HepG2 (cell line): Measurements from ENCODE around the gene MED13L.

Experiments used
- CBX5 ChIP-seq: sonication (generic); formaldehyde crosslinking; IDR thresholded peaks from 2 replicates; pipeline ENCODE4 v1.4.0; 2020; ENCODE audit warnings: missing genetic modification reagents, borderline replicate concordance
- EP300 ChIP-seq, 3 experiments: sonication (generic) in 1 of 3; formaldehyde crosslinking in 1 of 3; IDR thresholded peaks; 2 replicates each; pipeline versions ENCODE4 v1.5.1 to v1.6.1; 2011 to 2020; ENCODE audit warnings: low read depth in 2 of 3, low read length in 2 of 3, borderline replicate concordance in 1 of 3, improper control_type of control experiment in 1 of 3, mild to moderate bottlenecking in 1 of 3, missing genetic modification reagents in 1 of 3, moderate library complexity in 1 of 3
- HOXA9 ChIP-seq: sonication (generic); formaldehyde crosslinking; IDR thresholded peaks from 2 replicates; pipeline ENCODE4 v1.8.1; 2022; ENCODE audit warnings: missing genetic modification reagents, mild to moderate bottlenecking, moderate library complexity, borderline replicate concordance
- SIN3A ChIP-seq: IDR thresholded peaks from 2 replicates; pipeline ENCODE4 v1.6.1; 2011; ENCODE audit warnings: low read depth, mild to moderate bottlenecking, control low read depth, low read length, borderline replicate concordance
- ZNF672 ChIP-seq: sonication (generic); formaldehyde crosslinking; IDR thresholded peaks from 2 replicates; pipeline ENCODE4 v1.8.1; 2022; ENCODE audit warnings: missing genetic modification reagents
- ZNF749 ChIP-seq: sonication (generic); formaldehyde crosslinking; IDR thresholded peaks from 2 replicates; pipeline ENCODE4 v1.8.0; 2022; ENCODE audit warnings: mild to moderate bottlenecking, missing genetic modification reagents, moderate library complexity, borderline replicate concordance
- TF ChIP-seq, protein P1 (sequence below): sonication (generic); formaldehyde crosslinking; IDR thresholded peaks from 2 replicates; pipeline ENCODE4 v1.5.0; 2020; ENCODE audit warnings: mild to moderate bottlenecking, missing genetic modification reagents, moderate library complexity

DNA sequence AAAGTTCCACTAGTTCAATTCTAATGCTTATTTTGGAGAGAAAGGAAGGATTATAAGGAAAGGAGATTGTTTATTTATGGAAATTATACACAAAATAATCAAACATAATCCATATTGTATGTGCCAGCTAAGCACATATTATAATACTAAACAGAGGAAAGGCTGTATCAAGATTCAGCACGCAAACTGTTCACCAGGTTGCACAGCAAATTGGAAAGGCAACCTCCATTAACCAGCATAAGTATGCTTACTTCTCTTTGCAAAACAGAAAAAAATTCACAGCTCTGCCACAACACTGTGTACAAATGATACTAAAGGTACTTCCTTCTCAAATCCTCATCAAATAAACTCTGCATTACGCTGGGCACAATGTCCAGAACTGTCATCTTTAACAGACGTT, 146.3 kb downstream of the MED13L start:
- TF ChIP-seq ZNF749 (CRISPR knock-in tag) (no peak), CBX5 (CRISPR knock-in tag) (no peak), HOXA9 (CRISPR knock-in tag) (no peak), EP300 (IDR thresholded peaks at IDR 0.05; ENCODE audit: low read depth in 2 of 2, low read length in 2 of 2) (no peak), EP300 (CRISPR knock-in tag; IDR thresholded peaks at IDR 0.05; ENCODE audit: borderline replicate concordance) (no peak), SIN3A (no peak), ZNF672 (CRISPR knock-in tag) (no peak)
- TF ChIP-seq, protein P1, sequence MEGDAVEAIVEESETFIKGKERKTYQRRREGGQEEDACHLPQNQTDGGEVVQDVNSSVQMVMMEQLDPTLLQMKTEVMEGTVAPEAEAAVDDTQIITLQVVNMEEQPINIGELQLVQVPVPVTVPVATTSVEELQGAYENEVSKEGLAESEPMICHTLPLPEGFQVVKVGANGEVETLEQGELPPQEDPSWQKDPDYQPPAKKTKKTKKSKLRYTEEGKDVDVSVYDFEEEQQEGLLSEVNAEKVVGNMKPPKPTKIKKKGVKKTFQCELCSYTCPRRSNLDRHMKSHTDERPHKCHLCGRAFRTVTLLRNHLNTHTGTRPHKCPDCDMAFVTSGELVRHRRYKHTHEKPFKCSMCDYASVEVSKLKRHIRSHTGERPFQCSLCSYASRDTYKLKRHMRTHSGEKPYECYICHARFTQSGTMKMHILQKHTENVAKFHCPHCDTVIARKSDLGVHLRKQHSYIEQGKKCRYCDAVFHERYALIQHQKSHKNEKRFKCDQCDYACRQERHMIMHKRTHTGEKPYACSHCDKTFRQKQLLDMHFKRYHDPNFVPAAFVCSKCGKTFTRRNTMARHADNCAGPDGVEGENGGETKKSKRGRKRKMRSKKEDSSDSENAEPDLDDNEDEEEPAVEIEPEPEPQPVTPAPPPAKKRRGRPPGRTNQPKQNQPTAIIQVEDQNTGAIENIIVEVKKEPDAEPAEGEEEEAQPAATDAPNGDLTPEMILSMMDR: no peak
